GM12892 (cell line): Measurements from ENCODE around the gene SETD3.

Experiments
- DNase-seq: peaks from one replicate; pipeline ENCODE4 v3.0.0; 2011; ENCODE audit not compliant: insufficient read length
- FAIRE-seq: peaks from 2 replicates; lab custom pipeline; 2011; peaks lifted over from hg19 to GRCh38; lab: Jason Lieb, UNC
- POLR2A ChIP-seq: IDR thresholded peaks from 2 replicates; pipeline ENCODE4 v1.6.1; 2011; ENCODE audit warnings: low read depth, low read length, control low read depth
- POLR2AphosphoS5 ChIP-seq: IDR thresholded peaks from 2 replicates; pipeline ENCODE4 v1.6.1; 2011; ENCODE audit warnings: low read depth, low read length, control low read depth
- TAF1 ChIP-seq: IDR thresholded peaks from 2 replicates; pipeline ENCODE4 v1.6.1; 2011; ENCODE audit warnings: low read depth, mild to moderate bottlenecking, control low read depth, low read length, borderline replicate concordance

Gene SETD3

GRCh38 chr14:99515301-99516155 is 34.9 kb upstream of the SETD3 start:
- TF ChIP-seq TAF1 (no peak), POLR2AphosphoS5 (no peak), POLR2A (no peak)
- FAIRE-seq (no peak), DNase-seq (no peak)

GRCh38 chr14:99514552-99515300 is 34.1 kb upstream of the SETD3 start:
- no peak for DNase-seq
- no peak for FAIRE-seq
- TF ChIP-seq TAF1 (no peak), POLR2A (no peak), POLR2AphosphoS5 (no peak)

GRCh38 chr14:99513946-99514551 is 33.4 kb upstream of the SETD3 start:
- FAIRE-seq (no peak), DNase-seq (no peak)
- TF ChIP-seq POLR2AphosphoS5: no peak
- TF ChIP-seq TAF1: no peak
- TF ChIP-seq POLR2A: no peak

- FAIRE-seq (no peak), DNase-seq (no peak)
- TF ChIP-seq POLR2AphosphoS5 (no peak), POLR2A (no peak), TAF1 (no peak)
Measured at GRCh38 chr14:99513183-99513694, 32.6 kb upstream of the SETD3 start.

DNA sequence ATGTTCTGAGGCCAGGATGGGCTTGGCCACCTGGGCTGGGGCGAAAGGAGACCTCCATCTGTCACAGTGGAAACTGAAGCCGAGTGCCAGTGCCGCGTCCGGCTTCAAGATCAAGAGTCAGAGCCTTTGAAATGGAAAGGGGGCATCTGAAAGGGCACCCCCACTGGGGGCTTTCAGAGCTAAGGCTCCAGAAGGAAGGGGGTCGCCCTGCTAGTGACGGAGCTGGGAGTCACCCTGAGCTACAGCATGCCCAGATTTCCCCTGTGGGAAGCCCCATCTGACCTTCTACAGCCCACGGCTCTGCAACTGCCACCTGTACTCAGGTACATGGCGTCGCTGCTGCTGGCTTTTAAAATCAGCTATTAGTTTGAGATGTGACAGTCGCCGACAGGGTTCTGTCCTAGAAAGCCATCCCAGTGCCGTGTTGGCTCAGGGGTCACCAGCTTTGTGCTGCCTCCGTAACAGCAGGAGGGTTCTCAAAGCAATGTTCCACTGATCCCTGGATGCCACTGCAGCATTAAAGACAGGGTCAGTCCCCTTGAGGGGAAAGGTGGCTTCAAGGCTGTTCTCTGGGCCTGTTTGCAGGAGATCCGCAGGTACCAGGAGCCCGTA is 32.0 kb upstream of the SETD3 start:
- FAIRE-seq: no peak
- TF ChIP-seq POLR2A (no peak; the same call in 1 of the 2 replicates), TAF1 (no peak), POLR2AphosphoS5 (peak; percentile 47)

DNA sequence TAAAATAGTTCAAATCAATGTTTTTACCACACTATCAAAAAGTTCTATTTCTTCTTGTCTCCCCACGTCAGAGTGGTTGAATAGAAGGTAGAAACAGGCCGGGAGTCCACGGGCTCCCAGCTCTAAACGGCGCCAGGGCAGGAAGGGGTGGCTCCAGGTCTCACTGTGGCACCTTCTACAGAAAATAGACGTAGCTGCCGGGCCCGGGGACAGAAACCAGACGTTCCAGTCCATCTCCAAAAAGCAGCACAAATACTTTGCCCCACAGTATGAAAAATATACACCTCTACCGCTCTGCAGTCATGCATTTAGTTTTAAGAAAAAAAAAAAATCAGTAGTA is 31.4 kb upstream of the SETD3 start:
- FAIRE-seq: no peak
- TF ChIP-seq POLR2AphosphoS5 (no peak), POLR2A (no peak), TAF1 (no peak)

More for the DNA sequence above, 32.0 kb upstream of the SETD3 start:
- no peak for DNase-seq

GRCh38 chr14:99511421-99512109 is 30.9 kb upstream of the SETD3 start:
- DNase-seq (no peak), FAIRE-seq (no peak)
- TF ChIP-seq POLR2A: no peak
- no peak for TF ChIP-seq TAF1
- TF ChIP-seq POLR2AphosphoS5: no peak

More for the DNA sequence above, 31.4 kb upstream of the SETD3 start:
- no peak for DNase-seq

DNA sequence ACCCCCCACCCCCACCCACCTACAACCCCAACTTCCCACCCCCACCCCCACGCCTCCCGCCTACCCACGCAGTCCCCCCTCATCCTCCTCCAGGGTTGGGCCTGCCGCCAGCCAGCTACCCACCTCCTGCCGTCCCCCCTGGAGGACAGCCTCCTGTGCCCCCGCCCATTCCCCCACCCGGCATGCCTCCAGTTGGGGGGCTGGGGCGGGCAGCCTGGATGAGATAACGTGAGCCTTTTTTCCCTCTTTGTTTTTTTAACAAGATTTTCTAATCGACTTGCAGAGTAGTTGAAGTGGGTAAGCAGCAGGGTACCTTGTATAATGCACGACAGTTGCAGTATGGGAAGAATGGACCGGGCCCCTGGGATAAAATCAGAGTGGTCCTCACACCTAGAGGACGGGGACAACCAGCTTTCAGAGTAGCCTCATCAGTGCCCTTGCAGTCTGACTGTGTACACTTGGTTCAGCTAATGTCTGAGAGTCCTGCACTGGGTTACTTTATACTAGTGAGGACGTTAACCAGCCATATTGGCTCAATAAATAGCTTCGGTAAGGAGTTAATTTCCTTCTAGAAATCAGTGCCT is 30.0 kb upstream of the SETD3 start:
- FAIRE-seq: no peak
- TF ChIP-seq POLR2A: no peak
- TF ChIP-seq POLR2AphosphoS5: no peak
- TF ChIP-seq TAF1: no peak
- DNase-seq: no peak

DNA sequence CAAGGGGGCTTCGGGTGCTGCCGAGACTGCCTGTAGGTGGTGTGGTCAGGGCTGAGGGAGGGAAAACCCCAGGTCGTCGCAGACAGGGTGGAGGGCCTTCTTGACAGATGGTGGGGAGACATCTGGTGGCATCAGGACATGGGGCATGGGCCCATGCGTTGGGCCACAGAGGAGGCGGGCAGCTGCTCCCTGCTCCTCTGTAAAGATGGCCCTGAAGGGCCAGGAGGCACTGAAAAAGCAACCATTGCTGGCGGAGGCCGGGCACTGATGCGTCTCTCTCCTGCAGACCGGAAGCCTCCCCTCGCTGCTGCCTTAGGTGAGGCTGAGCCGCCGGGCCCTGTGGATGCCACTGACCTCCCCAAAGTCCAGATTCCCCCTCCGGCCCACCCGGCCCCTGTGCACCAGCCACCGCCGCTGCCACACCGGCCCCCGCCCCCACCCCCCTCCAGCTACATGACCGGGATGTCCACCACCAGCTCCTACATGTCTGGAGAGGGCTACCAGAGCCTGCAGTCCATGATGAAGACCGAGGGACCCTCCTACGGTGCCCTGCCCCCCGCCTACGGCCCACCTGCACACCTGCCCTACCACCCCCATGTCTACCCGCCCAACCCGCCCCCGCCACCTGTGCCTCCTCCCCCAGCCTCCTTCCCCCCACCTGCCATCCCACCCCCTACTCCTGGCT is 29.4 kb upstream of the SETD3 start:
- FAIRE-seq: no peak
- no peak for DNase-seq
- TF ChIP-seq POLR2AphosphoS5 (no peak), TAF1 (no peak), POLR2A (no peak)

DNA sequence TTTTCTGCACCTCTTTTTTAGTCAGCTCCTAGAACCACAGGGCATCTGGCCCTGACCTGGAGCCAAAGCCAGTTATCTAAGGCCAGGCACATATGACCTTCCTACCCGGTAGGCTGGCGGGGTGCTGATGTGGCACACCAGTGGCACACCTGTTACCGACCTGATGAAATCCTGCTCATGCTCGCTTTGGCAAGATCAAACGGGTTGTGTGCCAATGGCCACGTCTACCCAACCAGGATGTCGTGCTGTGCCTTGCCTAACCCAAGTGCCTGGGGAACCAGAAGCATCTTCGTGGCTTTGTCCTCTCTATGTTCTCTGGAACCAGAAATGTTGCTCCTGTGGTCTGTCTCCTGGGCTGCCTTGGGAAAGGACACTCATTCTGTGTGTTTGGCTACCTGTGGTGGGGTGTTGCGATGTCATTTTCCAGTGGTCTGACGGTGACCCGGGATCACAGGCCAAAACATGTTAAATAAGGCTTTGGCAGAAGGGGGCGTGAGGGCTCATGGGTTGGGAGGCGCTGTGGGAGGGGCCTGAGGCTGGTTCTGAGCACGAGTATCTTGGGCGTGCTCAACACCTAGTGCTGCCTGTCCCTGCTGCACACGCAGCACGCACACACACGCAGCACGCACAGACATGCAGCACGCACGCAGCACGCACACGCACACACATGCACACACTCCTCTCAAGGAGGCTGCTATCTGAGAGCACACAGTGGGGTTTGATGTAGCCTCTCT is 28.4 kb upstream of the SETD3 start:
- no peak for FAIRE-seq
- TF ChIP-seq POLR2AphosphoS5 (0 out of 2 replicates have a peak, but pooled peaks have one; percentile 7), TAF1 (no peak), POLR2A (no peak)
- no peak for DNase-seq
